NCI-H774 (cell line): Measurements from ENCODE around the gene CABP4.

Experiments
- DNase-seq: peaks from one replicate; lab custom pipeline; 2025; lab: John Stamatoyannopoulos, UW

CABP4 gene

GRCh38 chr11:67496113-67496512 is 41.0 kb downstream of the CABP4 start:
- no peak for DNase-seq

- DNase-seq, result no peak
These were observed 42.6 kb downstream of the CABP4 start for GRCh38 chr11:67497656-67498291.

GRCh38 chr11:67498544-67498972 is 43.4 kb downstream of the CABP4 start:
- no peak for DNase-seq

- no peak for DNase-seq
These were observed 44.8 kb downstream of the CABP4 start for GRCh38 chr11:67499808-67500483.

- no peak for DNase-seq
These were observed 45.3 kb downstream of the CABP4 start for GRCh38 chr11:67500484-67500821.

GRCh38 chr11:67500831-67501715 is 45.9 kb downstream of the CABP4 start:
- DNase-seq, result no peak

- no peak for DNase-seq
These were observed 46.7 kb downstream of the CABP4 start for GRCh38 chr11:67501854-67502253.

GRCh38 chr11:67502328-67502979 is 47.3 kb downstream of the CABP4 start:
- DNase-seq, result no peak

GRCh38 chr11:67503119-67504004 is 48.2 kb downstream of the CABP4 start:
- no peak for DNase-seq

GRCh38 chr11:67504005-67504949 is 49.1 kb downstream of the CABP4 start:
- peak; percentile 7 for DNase-seq

GRCh38 chr11:67504950-67505581 is 49.9 kb downstream of the CABP4 start, which contains the start of gene PITPNM1:
Gene PITPNM1, minus strand, starts transcription at chr11:67505363. Its CDS starts 1,183 bp downstream, at chr11:67504180.
- peak; percentile 27 for DNase-seq

GRCh38 chr11:67505605-67506396 is 50.6 kb downstream of the CABP4 start:
- DNase-seq, result peak; percentile 79

GRCh38 chr11:67506426-67507051 is 51.4 kb downstream of the CABP4 start:
- no peak for DNase-seq

- no peak for DNase-seq
These were observed 52.2 kb downstream of the CABP4 start for GRCh38 chr11:67507242-67507863.

- DNase-seq, result peak; percentile 100
These were observed 52.8 kb downstream of the CABP4 start, which contains the start of gene CDK2AP2 for GRCh38 chr11:67507864-67508485. Gene CDK2AP2, minus strand, starts transcription at chr11:67508162. Its CDS starts 80 bp downstream, at chr11:67508082.

- peak; percentile 98 for DNase-seq
These were observed 53.5 kb downstream of the CABP4 start for GRCh38 chr11:67508486-67509121.

- no peak for DNase-seq
These were observed 54.8 kb downstream of the CABP4 start for GRCh38 chr11:67510023-67510345.
